GM12872 (cell line): ENCODE measurements around the gene MOCOS.

ENCODE experiments used
- TF ChIP-seq, protein P1 (sequence below): IDR thresholded peaks from 3 replicates; pipeline ENCODE4 v1.5.1; 2011; ENCODE audit warnings: low read depth, mild to moderate bottlenecking, low read length, moderate library complexity; ENCODE audit not compliant: insufficient read depth

Gene MOCOS

DNA sequence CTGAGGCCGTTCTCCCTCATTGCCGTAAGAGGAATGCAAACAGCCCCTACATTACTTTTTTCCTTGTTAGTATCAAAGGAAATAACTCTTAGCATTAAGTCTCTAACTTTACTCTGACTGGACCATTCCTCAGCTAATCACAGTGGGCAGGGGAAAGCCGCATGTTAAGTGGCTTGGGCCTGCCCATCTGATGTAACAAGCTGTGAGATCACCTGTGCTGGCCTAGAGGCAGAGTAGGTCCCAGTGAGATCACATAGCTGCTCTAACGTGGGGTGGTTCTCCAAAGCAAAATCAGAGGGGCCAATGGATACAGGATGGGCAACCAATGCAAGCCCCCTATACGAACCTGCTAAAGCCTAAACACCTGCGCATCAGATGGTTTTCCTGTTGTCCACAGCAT lies 5.9 kb upstream of the MOCOS start:
- TF ChIP-seq, protein P1, sequence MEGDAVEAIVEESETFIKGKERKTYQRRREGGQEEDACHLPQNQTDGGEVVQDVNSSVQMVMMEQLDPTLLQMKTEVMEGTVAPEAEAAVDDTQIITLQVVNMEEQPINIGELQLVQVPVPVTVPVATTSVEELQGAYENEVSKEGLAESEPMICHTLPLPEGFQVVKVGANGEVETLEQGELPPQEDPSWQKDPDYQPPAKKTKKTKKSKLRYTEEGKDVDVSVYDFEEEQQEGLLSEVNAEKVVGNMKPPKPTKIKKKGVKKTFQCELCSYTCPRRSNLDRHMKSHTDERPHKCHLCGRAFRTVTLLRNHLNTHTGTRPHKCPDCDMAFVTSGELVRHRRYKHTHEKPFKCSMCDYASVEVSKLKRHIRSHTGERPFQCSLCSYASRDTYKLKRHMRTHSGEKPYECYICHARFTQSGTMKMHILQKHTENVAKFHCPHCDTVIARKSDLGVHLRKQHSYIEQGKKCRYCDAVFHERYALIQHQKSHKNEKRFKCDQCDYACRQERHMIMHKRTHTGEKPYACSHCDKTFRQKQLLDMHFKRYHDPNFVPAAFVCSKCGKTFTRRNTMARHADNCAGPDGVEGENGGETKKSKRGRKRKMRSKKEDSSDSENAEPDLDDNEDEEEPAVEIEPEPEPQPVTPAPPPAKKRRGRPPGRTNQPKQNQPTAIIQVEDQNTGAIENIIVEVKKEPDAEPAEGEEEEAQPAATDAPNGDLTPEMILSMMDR: no peak

- TF ChIP-seq, protein P1: no peak
Measured at GRCh38 chr18:36181898-36182506, 5.3 kb upstream of the MOCOS start.

DNA sequence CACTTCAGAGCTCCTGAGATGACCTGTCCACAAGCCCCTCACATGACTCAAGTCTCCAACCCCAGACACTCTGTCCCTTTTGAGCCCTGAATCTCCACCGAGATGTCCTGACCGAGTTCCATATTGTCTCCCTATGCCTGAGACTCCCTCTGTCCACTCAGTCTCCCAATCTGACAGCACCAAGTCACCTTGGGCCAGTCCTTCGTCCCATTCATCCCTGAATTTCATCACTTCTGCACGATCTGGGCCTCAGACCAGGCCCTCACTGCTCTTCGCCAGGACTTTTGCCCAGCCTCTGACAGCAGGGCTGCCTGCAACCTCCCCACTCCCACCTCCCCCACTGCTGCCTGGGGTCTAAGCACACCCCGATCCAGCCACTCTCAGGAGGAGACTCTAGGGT lies 4.3 kb upstream of the MOCOS start:
- TF ChIP-seq, protein P1: no peak

GRCh38 chr18:36183987-36184386 lies 3.3 kb upstream of the MOCOS start:
- TF ChIP-seq, protein P1: no peak

- TF ChIP-seq, protein P1: no peak
Measured at GRCh38 chr18:36185157-36185556, 2.1 kb upstream of the MOCOS start.

DNA sequence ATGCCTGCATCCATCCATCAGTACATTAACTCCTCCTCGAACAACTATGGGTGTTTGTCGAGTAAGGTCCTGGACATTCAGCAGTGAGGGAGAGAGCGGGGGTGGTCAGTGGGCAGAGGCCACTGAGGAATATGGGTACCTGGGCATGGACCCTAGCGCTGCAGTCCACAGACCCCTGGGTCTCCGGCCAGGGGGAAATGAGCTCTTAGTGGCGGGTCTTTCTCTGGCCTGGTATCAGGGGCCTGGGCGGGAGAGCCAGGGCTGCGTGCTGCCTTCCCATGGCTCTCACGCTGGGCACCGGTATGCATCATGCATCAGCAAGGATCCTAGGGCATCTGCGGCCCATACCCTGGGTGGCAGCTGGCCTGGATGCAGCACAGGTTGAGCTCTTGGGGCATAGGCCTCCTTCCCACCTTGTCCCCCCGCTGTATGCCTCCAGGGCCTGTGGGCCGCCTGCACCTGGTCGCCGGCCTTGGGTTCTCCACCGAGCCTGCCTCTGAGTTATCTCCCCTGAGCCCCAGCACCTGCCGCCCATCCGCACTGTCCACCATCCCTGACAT lies 1.3 kb upstream of the MOCOS start:
- TF ChIP-seq, protein P1: no peak

DNA sequence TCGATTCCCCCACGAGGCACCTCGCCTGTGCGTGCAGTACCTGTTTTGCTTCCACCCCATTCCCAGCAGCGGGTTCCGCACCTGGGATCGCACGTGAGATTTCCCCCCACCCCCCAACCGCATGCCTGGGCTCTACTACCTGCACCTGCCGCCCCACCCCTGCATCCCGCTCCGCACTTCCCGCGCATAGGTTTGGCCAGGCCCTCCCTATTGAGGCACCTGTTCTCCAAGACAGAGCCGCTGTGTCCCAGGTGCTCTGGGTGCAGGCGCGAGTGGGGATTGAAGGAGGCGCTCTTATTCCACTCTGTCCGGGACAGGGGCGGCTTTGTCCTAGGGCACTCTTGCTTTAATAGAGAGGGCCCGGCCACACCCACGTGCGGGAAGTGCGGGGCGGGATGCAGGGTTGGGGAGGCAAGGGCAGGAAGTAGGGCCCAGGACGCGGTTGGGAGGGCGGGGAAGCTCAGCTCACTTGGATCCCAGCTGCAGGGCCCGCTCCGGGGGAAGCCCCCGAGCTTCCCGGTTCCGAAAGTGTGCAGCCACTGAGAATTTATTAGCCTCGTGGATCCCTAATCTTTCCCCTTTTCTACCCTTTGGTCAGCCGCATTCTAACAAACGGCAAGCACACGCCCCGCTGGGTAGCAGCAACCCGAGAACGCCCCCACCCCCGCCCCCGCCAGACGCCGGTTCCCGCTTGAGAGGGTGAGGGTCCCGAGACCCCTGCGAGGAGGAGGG lies 670 bp upstream of the MOCOS start:
- TF ChIP-seq, protein P1: no peak
